Caco-2 (cell line): ENCODE data around the gene AKT1. TPM values are rescaled to one million over a fixed set of nuclear protein-coding genes. Genes with fewer than 3 reads are reported as not detected.

Source experiments
- BruUV-seq: library from RNA; stranded (reverse); fragments of 400-500 nt; replicated peaks from 2 replicates; lab custom pipeline; 2021; lab: Mats Ljungman, UMichigan
- CTCF ChIA-PET: fragments of 300-600 bp; sonication (Branson Sonifier 250); formaldehyde crosslinking; loops from one replicate; lab custom pipeline; 2022; ENCODE audit warnings: antibody characterized with exemption; lab: Charles Lee
- POLR2A ChIA-PET: fragments of 300-600 bp; sonication (Branson Sonifier 250); formaldehyde crosslinking; loops from one replicate; lab custom pipeline; 2022; ENCODE audit warnings: antibody characterized with exemption; lab: Charles Lee
- DNase-seq, 2 experiments: peaks; one replicate each; pipeline versions ENCODE4 v3.0.0 to v3.0.0-alpha.2; 2020 to 2022
- H3K27me3 ChIP-seq: replicated peaks from 2 replicates; pipeline ENCODE4 v1.6.0; 2011; ENCODE audit warnings: low read length; ENCODE audit not compliant: control insufficient read depth, insufficient read depth
- H3K36me3 ChIP-seq: 2 replicates; pipeline ENCODE4 v1.5.1; 2011; ENCODE audit warnings: low read length; ENCODE audit not compliant: control insufficient read depth, insufficient read depth
- H3K4me1 ChIP-seq: fragments of 250-450 bp; sonication (Bioruptor Pico); 2 replicates; pipeline ENCODE4 v1.5.1; 2020; ENCODE audit warnings: mild to moderate bottlenecking
- H3K4me3 ChIP-seq: 2 replicates; pipeline ENCODE4 v1.5.1; 2011; ENCODE audit warnings: low read depth, mild to moderate bottlenecking, control low read depth, low read length
- H3K9me3 ChIP-seq: fragments of 250-450 bp; sonication (Bioruptor Pico); 2 replicates; pipeline ENCODE4 v1.5.1; 2020; ENCODE audit warnings: mild to moderate bottlenecking, moderate library complexity
- H3K27ac Mint-ChIP-seq: one replicate; pipeline ENCODE4 v1.8.0; 2022; ENCODE audit warnings: mixed read lengths; ENCODE audit not compliant: unreplicated experiment
- H3K27me3 Mint-ChIP-seq: one replicate; pipeline ENCODE4 v1.8.0; 2022; ENCODE audit warnings: mixed read lengths; ENCODE audit not compliant: insufficient read depth, unreplicated experiment
- H3K36me3 Mint-ChIP-seq: one replicate; pipeline ENCODE4 v1.8.0; 2022; ENCODE audit warnings: mild to moderate bottlenecking, mixed read lengths; ENCODE audit not compliant: insufficient read depth, unreplicated experiment
- H3K4me1 Mint-ChIP-seq: one replicate; pipeline ENCODE4 v1.8.0; 2022; ENCODE audit warnings: low read depth, mixed read lengths; ENCODE audit not compliant: unreplicated experiment
- H3K4me3 Mint-ChIP-seq: one replicate; pipeline ENCODE4 v1.8.0; 2022; ENCODE audit warnings: mild to moderate bottlenecking, moderate library complexity, mixed read lengths; ENCODE audit not compliant: unreplicated experiment
- H3K9me3 Mint-ChIP-seq: one replicate; pipeline ENCODE4 v1.8.0; 2022; ENCODE audit warnings: mixed read lengths; ENCODE audit not compliant: unreplicated experiment
- intact Hi-C: fragments of 100-400 bp; cut with micrococcal nuclease; formaldehyde crosslinking; loops from one replicate; pipeline ENCODE4 v1.10.0; 2022; ENCODE audit not compliant: unreplicated experiment
- total RNA-seq: library from RNA; stranded (reverse); gene quantifications from 2 replicates; pipeline ENCODE4 v1.2.3, GENCODE V29; 2022
- TF ChIP-seq, protein P1 (sequence below), 2 experiments: fragments of 200-600 bp in 1 of 2; IDR thresholded peaks; 1 replicate in 1 of 2; 2 replicates in 1 of 2; pipeline versions ENCODE4 v1.5.1 to v1.8.0; 2011 to 2022; ENCODE audit warnings: antibody characterized with exemption in 1 of 2, control low read depth in 1 of 2, inconsistent platforms in 1 of 2, low read depth in 1 of 2, low read length in 1 of 2, mild to moderate bottlenecking in 1 of 2, moderate library complexity in 1 of 2; ENCODE audit not compliant: insufficient read depth in 1 of 2, severe bottlenecking in 1 of 2, unreplicated experiment in 1 of 2

Gene AKT1
- total RNA-seq, 1 experiment from 2014 or later = 110 TPM

DNA sequence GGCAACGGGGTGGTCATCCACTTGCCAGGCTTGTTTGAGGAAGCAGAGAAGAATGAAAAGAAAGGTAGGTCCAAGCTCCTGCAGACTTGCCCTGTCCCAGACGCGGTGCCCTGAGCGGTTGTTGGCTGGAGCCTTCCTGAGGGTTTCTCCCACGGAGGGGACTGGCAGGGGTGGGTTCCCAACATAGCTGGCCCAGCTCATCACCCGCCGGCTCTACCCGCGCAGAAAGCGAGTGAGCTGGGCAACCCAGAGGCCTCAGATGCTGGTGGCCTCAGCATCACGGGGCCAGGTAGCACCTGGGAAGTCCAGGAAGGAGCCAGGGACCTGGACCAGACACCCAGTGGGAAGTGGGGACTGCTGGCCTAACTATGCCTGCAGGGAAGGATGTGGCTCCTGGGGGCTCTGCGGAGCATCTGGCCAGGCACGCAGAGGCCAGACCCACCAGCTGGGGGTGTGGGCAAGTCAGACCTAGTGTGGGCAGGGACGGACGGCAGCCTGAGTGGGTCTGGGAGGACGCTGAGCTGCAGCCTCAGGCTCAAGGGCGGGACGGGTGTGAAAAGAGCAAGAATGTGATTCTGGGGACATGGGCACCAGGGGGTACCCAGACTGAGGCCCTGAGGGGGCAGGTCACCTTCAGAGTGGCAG lies 57.1 kb downstream of the AKT1 start:
- intact Hi-C loops = no loop called here
- Mint-ChIP-seq H3K4me1 (no peaks in the 10 kb centered on the region), H3K4me3 (no peak overlapping the region), H3K9me3 (no peaks in the 10 kb centered on the region), H3K27ac (no peak overlapping the region), H3K27me3 (no peaks in the 10 kb centered on the region), H3K36me3 (no peaks in the 10 kb centered on the region)
- Histone ChIP-seq H3K27me3 (no peaks in the 10 kb centered on the region), H3K4me3 (no peak overlapping the region), H3K4me1 (no peaks in the 10 kb centered on the region), H3K36me3 (no peaks in the 10 kb centered on the region), H3K9me3 (no peaks in the 10 kb centered on the region)
- TF ChIP-seq, protein P1, sequence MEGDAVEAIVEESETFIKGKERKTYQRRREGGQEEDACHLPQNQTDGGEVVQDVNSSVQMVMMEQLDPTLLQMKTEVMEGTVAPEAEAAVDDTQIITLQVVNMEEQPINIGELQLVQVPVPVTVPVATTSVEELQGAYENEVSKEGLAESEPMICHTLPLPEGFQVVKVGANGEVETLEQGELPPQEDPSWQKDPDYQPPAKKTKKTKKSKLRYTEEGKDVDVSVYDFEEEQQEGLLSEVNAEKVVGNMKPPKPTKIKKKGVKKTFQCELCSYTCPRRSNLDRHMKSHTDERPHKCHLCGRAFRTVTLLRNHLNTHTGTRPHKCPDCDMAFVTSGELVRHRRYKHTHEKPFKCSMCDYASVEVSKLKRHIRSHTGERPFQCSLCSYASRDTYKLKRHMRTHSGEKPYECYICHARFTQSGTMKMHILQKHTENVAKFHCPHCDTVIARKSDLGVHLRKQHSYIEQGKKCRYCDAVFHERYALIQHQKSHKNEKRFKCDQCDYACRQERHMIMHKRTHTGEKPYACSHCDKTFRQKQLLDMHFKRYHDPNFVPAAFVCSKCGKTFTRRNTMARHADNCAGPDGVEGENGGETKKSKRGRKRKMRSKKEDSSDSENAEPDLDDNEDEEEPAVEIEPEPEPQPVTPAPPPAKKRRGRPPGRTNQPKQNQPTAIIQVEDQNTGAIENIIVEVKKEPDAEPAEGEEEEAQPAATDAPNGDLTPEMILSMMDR (IDR thresholded peaks at IDR 0.05; ENCODE audit: insufficient read depth in 1 of 2, low read depth in 1 of 2, low read length in 1 of 2, severe bottlenecking in 1 of 2, unreplicated experiment in 1 of 2) = no peak
- BruUV-seq = no TSS peak
- CTCF ChIA-PET = no interaction called here
- DNase-seq = no peak
- POLR2A ChIA-PET = interaction anchor here (0.6 kb wide), 1 partner anchor 10 kb away, joined by 4 read pairs; no protein-coding TSS in a partner anchor

DNA sequence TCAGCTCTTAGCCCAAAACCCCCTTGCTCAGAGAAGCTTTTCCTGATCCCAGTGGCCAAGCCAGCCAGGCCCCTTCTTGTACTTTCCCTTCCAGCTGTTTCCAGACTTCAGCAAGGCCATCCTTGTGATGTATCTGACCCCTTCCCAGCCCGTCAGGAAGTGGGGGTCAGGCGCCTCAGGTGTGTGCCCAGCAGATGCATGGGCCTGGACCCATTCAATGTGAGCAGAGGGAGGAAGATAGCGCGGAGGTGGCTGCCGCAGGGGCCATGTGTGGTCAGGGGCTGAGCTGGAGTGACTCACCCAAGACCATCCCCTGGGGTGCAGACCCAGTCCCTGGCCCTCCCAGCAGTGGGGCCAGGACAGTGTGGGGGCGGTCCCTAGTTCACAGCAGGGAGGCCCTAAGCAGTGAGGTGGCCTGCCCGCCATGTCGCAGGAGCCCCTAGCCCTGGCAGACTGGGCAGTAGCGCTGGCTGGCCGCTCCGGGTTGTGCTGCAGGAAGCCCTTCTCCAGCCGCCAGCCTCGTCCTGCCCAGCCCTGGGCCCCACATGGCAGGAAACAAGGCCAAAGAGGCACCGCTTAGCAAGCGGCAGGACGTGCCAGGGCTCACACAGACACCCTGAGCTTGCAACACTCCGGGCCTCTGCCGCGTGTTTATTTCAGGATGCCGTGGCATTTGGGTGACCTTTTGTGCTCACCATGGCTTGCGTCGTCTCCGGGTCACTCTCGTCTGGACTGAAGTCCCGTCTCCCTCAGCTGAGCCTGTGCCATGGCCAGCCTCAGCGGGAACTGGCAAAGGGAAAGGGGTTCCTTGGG lies 59.5 kb downstream of the AKT1 start:
- Mint-ChIP-seq H3K9me3 (no peaks in the 10 kb centered on the region), H3K4me1 (no peaks in the 10 kb centered on the region), H3K27ac (no peak overlapping the region), H3K27me3 (no peaks in the 10 kb centered on the region), H3K36me3 (no peaks in the 10 kb centered on the region), H3K4me3 (no peak overlapping the region)
- no TSS peak for BruUV-seq
- Histone ChIP-seq H3K4me3 (no peak overlapping the region), H3K36me3 (no peaks in the 10 kb centered on the region), H3K4me1 (no peaks in the 10 kb centered on the region), H3K27me3 (no peaks in the 10 kb centered on the region), H3K9me3 (no peaks in the 10 kb centered on the region)
- intact Hi-C loops = no loop called here
- no peak for DNase-seq
- TF ChIP-seq, protein P1 (IDR thresholded peaks at IDR 0.05; ENCODE audit: insufficient read depth in 1 of 2, low read depth in 1 of 2, low read length in 1 of 2, severe bottlenecking in 1 of 2, unreplicated experiment in 1 of 2) = no peak
- CTCF ChIA-PET = interaction anchor here (1.3 kb wide), 1 partner anchor 33 kb away, joined by 3 read pairs; no protein-coding TSS in a partner anchor
- POLR2A ChIA-PET = no interaction called here

DNA sequence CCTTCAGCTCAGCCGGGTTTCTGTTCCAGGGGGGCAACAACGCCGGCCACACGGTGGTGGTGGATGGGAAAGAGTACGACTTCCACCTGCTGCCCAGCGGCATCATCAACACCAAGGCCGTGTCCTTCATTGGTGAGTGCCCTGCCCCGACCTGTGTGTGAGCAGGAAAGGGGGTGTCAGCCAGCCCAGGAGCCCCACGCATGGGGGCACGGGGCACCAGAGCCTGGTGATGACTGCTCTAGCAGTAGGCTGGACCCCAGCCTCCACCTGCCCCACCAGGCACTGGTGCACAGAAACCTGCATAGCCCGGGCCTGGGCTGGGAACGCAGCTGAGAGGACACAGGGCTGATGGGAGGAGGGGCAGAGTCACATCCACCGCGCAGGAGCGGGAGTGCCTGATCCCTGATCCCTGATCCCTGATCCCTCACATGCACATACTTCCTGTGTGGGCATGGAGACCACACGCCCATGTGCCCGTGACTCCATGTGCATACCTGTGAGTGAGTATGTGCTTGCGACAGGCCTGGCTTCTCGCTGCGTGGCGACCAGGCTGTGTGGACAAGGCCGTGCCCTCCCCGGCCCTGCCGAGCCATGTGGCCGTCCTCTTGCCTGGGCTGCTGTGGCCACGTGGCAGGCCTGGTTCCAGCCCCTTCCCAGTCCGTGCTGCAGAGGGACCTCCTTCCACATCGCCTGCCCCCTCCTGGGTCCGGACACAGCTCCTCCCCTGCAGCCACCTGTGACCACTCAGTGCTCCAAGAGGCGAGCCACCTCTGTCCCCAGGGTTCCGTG lies 60.4 kb downstream of the AKT1 start:
- H3K27ac Mint-ChIP-seq = no peak overlapping the region
- no TSS peak for BruUV-seq
- H3K9me3 ChIP-seq = no peaks in the 10 kb centered on the region
- DNase-seq = no peak
- no peaks in the 10 kb centered on the region for H3K27me3 ChIP-seq
- H3K9me3 Mint-ChIP-seq = no peaks in the 10 kb centered on the region
- H3K4me3 Mint-ChIP-seq = no peak overlapping the region
- H3K36me3 ChIP-seq = no peaks in the 10 kb centered on the region
- H3K4me3 ChIP-seq = no peak overlapping the region
- POLR2A ChIA-PET = no interaction called here
- no peaks in the 10 kb centered on the region for H3K27me3 Mint-ChIP-seq
- CTCF ChIA-PET = no interaction called here
- intact Hi-C loops = no loop called here
- H3K4me1 Mint-ChIP-seq = no peaks in the 10 kb centered on the region
- no peaks in the 10 kb centered on the region for H3K4me1 ChIP-seq
- H3K36me3 Mint-ChIP-seq = peaks cover 4% of the 10 kb centered on the region
- TF ChIP-seq, protein P1 (IDR thresholded peaks at IDR 0.05; ENCODE audit: insufficient read depth in 1 of 2, low read depth in 1 of 2, low read length in 1 of 2, severe bottlenecking in 1 of 2, unreplicated experiment in 1 of 2) = no peak
